ENCODE measurements around the gene DHDH. TPM values are rescaled to one million over a fixed set of nuclear protein-coding genes. Genes with fewer than 3 reads are reported as not detected.

The DHDH gene
- total and polyA plus RNA-seq, 2 of the 13 experiments (the other 11 are each of a cell fraction or from before 2014, with no cell fraction given): 0.13 to 0.91 TPM

- ChIA-PET POLR2A (interaction anchor here (4.1 kb wide), 1 partner anchor 16 kb away, joined by 18 read pairs; the partner anchor contains the start of genes GYS1 and RUVBL2), CTCF (ENCODE audit: low intra/inter-chr PET ratio, low total read pairs) (no interaction called here)
- no peaks in the 10 kb centered on the region for H3K4me1 ChIP-seq (ENCODE audit: insufficient read depth, low read length)
- H3K4me3 ChIP-seq (replicated peaks in 1 of 3; ENCODE audit: insufficient read depth in 1 of 3, low read depth in 2 of 3, low read length in 3 of 3): no peak overlapping the region
- WGBS (ENCODE audit: low lambda C conversion rate): 94% methylated on average over 2 of the region's 2 CpGs
- in situ Hi-C loops (cut with HindIII; ENCODE audit: extremely low pct_ligation_motif_present, low pct_unique_long_range_greater_than_20kb) (no loop called here), intact Hi-C loops (cut with micrococcal nuclease; ENCODE audit: unreplicated experiment) (no loop called here)
- DNase-seq (ENCODE audit: low spot score) (no peak), FAIRE-seq (no peak), ATAC-seq (no peak)
- no peak overlapping the region for H3K9ac ChIP-seq (ENCODE audit: insufficient read depth, low read depth, low read length)
- TF ChIP-seq CBX2 (IDR thresholded peaks at IDR 0.05; ENCODE audit: low read depth, low read length) (no peak), CBX2 (CRISPR knock-in tag; IDR thresholded peaks at IDR 0.05; ENCODE audit: low read depth) (no peak), PRPF4 (IDR thresholded peaks at IDR 0.05; ENCODE audit: low read depth, low read length, poor library complexity, severe bottlenecking) (no peak), ZNF607 (CRISPR knock-in tag; IDR thresholded peaks at IDR 0.05; ENCODE audit: borderline replicate concordance) (no peak), TFAP4 (IDR thresholded peaks at IDR 0.05; ENCODE audit: borderline replicate concordance, low read depth) (no peak), FOSL2 (CRISPR knock-in tag; IDR thresholded peaks at IDR 0.05) (no peak), PRMT3 (CRISPR knock-in tag; IDR thresholded peaks at IDR 0.05; ENCODE audit: borderline replicate concordance, low read depth) (no peak), SNAPC2 (CRISPR knock-in tag; IDR thresholded peaks at IDR 0.05) (no peak), NFE2L1 (CRISPR knock-in tag; IDR thresholded peaks at IDR 0.05; ENCODE audit: borderline replicate concordance) (no peak), EP300 (IDR thresholded peaks at IDR 0.05; ENCODE audit: low read depth in 2 of 2, low read length in 2 of 2) (no peak), EP300 (CRISPR knock-in tag; IDR thresholded peaks at IDR 0.05; ENCODE audit: borderline replicate concordance) (no peak), ZNF484 (CRISPR knock-in tag; IDR thresholded peaks at IDR 0.05; ENCODE audit: borderline replicate concordance, low read depth) (no peak), MATR3 (CRISPR knock-in tag; IDR thresholded peaks at IDR 0.05) (no peak), ZNF431 (CRISPR knock-in tag; IDR thresholded peaks at IDR 0.05; ENCODE audit: borderline replicate concordance, low read depth) (no peak), PLSCR1 (CRISPR knock-in tag; IDR thresholded peaks at IDR 0.05; ENCODE audit: borderline replicate concordance) (no peak), SNRNP70 (IDR thresholded peaks at IDR 0.05; ENCODE audit: low read depth, low read length) (no peak), ZNF34 (CRISPR knock-in tag; IDR thresholded peaks at IDR 0.05; ENCODE audit: borderline replicate concordance) (no peak), SAFB2 (CRISPR knock-in tag; IDR thresholded peaks at IDR 0.05; ENCODE audit: borderline replicate concordance, low read depth) (no peak), ZNF20 (CRISPR knock-in tag; IDR thresholded peaks at IDR 0.05) (no peak), ZBTB26 (CRISPR knock-in tag; IDR thresholded peaks at IDR 0.05; ENCODE audit: borderline replicate concordance) (no peak), SUZ12 (IDR thresholded peaks at IDR 0.05; ENCODE audit: low read depth, low read length) (no peak), SMC3 (IDR thresholded peaks at IDR 0.05; ENCODE audit: low read length) (no peak)
- H3K4me2 ChIP-seq (ENCODE audit: low read depth, low read length): no peak overlapping the region
- no peaks in the 10 kb centered on the region for H3K79me2 ChIP-seq (ENCODE audit: insufficient read depth, low read length)
- H3K27me3 ChIP-seq (ENCODE audit: control insufficient read depth in 1 of 2, insufficient read depth in 2 of 2, low read length in 2 of 2): no peaks in the 10 kb centered on the region
- no peak overlapping the region for H3K27ac ChIP-seq (ENCODE audit: extremely low read length, insufficient read depth, low read length)
- no peak overlapping the region for H2AFZ ChIP-seq (ENCODE audit: low read length)
- no peaks in the 10 kb centered on the region for H3K9me3 ChIP-seq (ENCODE audit: low read length)
- H4K20me1 ChIP-seq (ENCODE audit: insufficient read depth, low read length): no peaks in the 10 kb centered on the region
- BruUV-seq (replicated peaks): no TSS peak
- peaks cover 13 to 31% of the 10 kb centered on the region in 2 experiments; a peak in 4 of 5 replicates for H3K36me3 ChIP-seq (replicated peaks in 1 of 2; ENCODE audit: control insufficient read depth in 1 of 2, insufficient read depth in 2 of 2, low read length in 2 of 2)
These were observed 43.6 kb downstream of the DHDH start for GRCh38 chr19:48977061-48977460.
